ENCODE data around the gene GDAP1L1. TPM values are rescaled to one million over a fixed set of nuclear protein-coding genes. Genes with fewer than 3 reads are reported as not detected.

Gene GDAP1L1
- total RNA-seq: not detected in 2 replicates

DNA sequence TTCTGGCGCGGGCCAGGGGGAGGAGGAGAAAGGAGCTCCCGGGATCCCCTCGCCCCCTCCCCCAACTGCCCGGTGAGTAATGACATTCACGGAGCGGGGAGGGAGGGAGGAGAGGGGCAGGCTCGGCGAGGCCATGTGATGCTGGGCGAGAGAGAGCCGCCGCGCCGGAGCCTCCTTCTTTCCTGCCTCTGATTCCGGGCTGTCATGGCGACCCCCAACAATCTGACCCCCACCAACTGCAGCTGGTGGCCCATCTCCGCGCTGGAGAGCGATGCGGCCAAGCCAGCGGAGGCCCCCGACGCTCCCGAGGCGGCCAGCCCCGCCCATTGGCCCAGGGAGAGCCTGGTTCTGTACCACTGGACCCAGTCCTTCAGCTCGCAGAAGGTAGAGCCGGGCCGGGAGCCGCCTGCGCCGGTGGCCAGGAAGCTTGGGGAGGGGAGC, at the start of gene GDAP1L1:
Gene GDAP1L1, plus strand, starts transcription at position 178 of the 441 bp plus-strand sequence. Its CDS starts 27 bp downstream, at position 205.

DNA sequence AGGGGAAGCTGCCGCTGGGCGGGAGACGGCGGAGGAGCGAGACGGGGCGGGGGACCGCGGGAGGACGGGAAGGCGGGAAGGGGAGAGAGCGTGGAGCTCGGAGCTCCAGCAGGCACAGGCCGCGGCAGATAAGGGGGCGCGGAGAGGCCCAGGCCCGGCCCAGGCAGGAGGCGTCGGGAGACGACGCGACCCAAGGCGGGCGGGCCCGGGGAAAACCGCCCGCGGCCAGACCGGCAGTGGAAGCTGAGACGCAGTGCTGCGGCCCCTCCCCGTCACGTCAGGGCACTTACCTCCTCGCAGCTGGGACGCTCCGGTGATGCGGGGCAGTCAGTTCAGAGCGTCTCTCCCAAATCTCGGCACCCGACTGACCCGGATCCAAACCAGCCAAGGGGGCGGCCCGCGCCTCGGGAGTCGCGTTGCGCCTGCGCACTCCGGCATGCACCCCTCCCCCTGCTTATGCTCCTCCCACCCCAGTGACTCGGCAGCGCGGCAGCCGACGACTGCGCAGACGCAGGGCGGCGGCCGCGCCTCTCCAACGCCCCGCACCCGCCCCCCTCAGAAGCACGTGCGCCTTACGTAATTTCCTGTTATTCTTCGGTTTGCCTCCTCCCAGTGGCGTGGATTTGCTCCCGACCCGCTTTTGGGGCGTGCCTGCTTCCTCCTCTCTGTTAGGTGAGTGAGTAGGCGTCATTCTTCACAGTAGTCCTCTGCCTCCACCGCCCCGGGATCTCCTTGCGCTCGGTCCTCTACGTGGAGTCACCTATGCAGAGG, 36.5 kb upstream of the GDAP1L1 start, which contains the start of gene OSER1:
Gene OSER1, minus strand, starts transcription at position 366 of the 771 bp plus-strand sequence. CDS start 3,814 bp downstream, outside the sequence.

DNA sequence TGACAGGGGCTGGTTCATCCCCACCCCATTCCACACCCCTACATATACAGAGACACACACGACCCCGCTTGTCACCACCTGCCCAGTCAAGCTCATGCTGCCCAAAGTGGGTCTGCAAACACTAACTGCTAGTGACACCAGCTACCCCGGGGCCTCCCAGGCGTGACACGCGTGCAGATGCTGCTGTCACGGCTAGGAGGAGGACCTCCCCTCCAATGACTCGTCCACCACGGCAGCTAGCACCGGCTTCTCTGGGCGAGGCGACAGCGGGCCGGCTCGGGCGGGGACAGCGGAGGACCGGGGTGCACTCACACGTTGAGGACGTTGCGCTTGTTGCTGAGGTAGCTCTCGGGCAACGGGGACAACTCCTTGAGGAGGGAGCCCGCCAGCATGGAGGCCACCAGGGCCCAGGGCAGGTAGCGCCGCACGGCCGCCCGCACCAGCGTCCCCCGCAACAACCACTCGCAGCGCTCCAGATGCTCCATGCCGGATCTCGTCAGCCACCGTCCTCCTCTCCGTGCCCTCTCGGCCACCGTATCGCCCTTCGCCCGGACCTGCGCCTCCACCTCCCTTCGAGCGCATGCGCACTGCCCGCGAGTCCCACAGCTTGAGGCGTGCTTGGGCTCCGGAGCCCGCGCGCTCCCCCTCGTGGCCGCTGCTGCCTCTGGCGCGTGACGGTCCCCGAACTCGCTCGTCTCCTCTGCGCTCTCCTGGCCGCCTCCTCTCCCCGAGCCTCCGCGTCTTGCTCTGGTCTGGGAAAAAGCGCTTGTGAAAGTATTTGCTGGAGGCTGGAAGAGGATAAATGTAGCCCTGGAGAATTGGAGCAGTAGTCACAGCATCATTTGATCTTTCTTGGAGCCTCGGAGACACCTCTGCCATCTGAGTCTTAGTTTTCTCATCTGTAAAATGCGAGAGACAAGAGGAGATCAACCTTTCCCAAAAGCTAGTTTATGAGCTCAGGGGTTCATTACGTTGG, 63.8 kb downstream of the GDAP1L1 start, which contains the start of gene FITM2:
Gene FITM2, minus strand, starts transcription at position 539 of the 976 bp plus-strand sequence. Its CDS starts 54 bp downstream, at position 485.

Other genes starting within 250 kb of the GDAP1L1 start
- gene JPH2, start 60.1 kb upstream of the GDAP1L1 start, total RNA-seq: under 0.01 TPM in 1 of 2 replicates, not detected in the other
- gene OSER1, start 36.5 kb upstream of the GDAP1L1 start, total RNA-seq: 39.0 and 53.5 TPM in 2 replicates
- 4.9 and 5.8 TPM in 2 replicates for gene FITM2, start 63.9 kb downstream of the GDAP1L1 start, total RNA-seq
- not detected in 2 replicates for gene R3HDML, start 89.7 kb downstream of the GDAP1L1 start, total RNA-seq
- gene HNF4A, start 108.4 kb downstream of the GDAP1L1 start, total RNA-seq: not detected in 2 replicates
- 3.8 and 5.2 TPM in 2 replicates for gene TTPAL, start 228.6 kb downstream of the GDAP1L1 start, total RNA-seq